SU-DHL-6 (cell line): Measurements from ENCODE around the gene ST3GAL4.

Experiments used
- H2AFZ ChIP-seq: fragments of 200-600 bp; sonication (generic); 2 replicates; pipeline ENCODE4 v1.6.1; 2014; ENCODE audit warnings: low read depth, mild to moderate bottlenecking, moderate library complexity, mixed read lengths, antibody characterized with exemption, low read length; ENCODE audit not compliant: severe bottlenecking
- H3F3A ChIP-seq: fragments of 200-600 bp; shearing (Covaris generic); 2 replicates; pipeline ENCODE4 v1.6.0; 2016; ENCODE audit warnings: antibody characterized with exemption, mild to moderate bottlenecking; ENCODE audit not compliant: insufficient read depth
- H3K27ac ChIP-seq: fragments of 200-600 bp; sonication (generic); 2 replicates; pipeline ENCODE4 v1.5.1; 2016; ENCODE audit warnings: low read depth, mild to moderate bottlenecking, low read length, moderate library complexity, mixed read lengths
- H3K27me3 ChIP-seq: fragments of 200-600 bp; sonication (generic), shearing (Covaris generic); 2 replicates; pipeline ENCODE4 v1.6.0; 2014; ENCODE audit warnings: mild to moderate bottlenecking, low read length
- H3K36me3 ChIP-seq: fragments of 200-600 bp; sonication (generic); 2 replicates; pipeline ENCODE4 v1.6.1; 2014; ENCODE audit warnings: mild to moderate bottlenecking, low read length, mixed read lengths
- H3K4me2 ChIP-seq: fragments of 300-600, 200-600 bp; shearing (Covaris generic), sonication (generic); 2 replicates; pipeline ENCODE4 v1.6.0; 2014; ENCODE audit warnings: low read length, low read depth, mild to moderate bottlenecking; ENCODE audit not compliant: poor library complexity, severe bottlenecking
- H3K4me3 ChIP-seq: fragments of 200-600 bp; sonication (generic); 2 replicates; pipeline ENCODE4 v1.5.1; 2014; ENCODE audit warnings: antibody characterized with exemption, low read length, mild to moderate bottlenecking, mixed read lengths; ENCODE audit not compliant: insufficient read depth, poor library complexity, severe bottlenecking
- H3K79me2 ChIP-seq: fragments of 200-600 bp; sonication (generic); 2 replicates; pipeline ENCODE4 v1.6.1; 2014; ENCODE audit warnings: mild to moderate bottlenecking, low read length, moderate library complexity; ENCODE audit not compliant: insufficient read depth
- H3K9ac ChIP-seq: fragments of 200-600 bp; sonication (generic); 2 replicates; pipeline ENCODE4 v1.7.0; 2014; ENCODE audit warnings: mild to moderate bottlenecking, low read length
- H3K9me2 ChIP-seq: fragments of 200-600 bp; sonication (generic); replicated peaks from 2 replicates; pipeline ENCODE4 v1.6.1; 2014; ENCODE audit warnings: low read length; ENCODE audit not compliant: insufficient read depth
- H3K9me3 ChIP-seq: fragments of 200-600 bp; sonication (generic); 2 replicates; pipeline ENCODE4 v1.6.1; 2014; ENCODE audit warnings: low read length, mixed read lengths; ENCODE audit not compliant: insufficient read depth
- H4K20me1 ChIP-seq: fragments of 200-600 bp; sonication (generic); 2 replicates; pipeline ENCODE4 v1.6.1; 2014; ENCODE audit warnings: low read depth, mild to moderate bottlenecking, antibody characterized with exemption, low read length, moderate library complexity, mixed read lengths
- CTCF ChIP-seq: fragments of 200-600 bp; sonication (generic); IDR thresholded peaks from one replicate; pipeline ENCODE4 v1.5.1; 2017; ENCODE audit warnings: antibody characterized with exemption, mild to moderate bottlenecking, low read length, moderate library complexity; ENCODE audit not compliant: insufficient read depth, poor library complexity, severe bottlenecking
- EZH2phosphoT487 ChIP-seq: fragments of 200-600 bp; sonication (generic), shearing (Covaris generic); conservative IDR thresholded peaks from 2 replicates; pipeline ENCODE4 v1.6.1; 2018; ENCODE audit warnings: mild to moderate bottlenecking, antibody characterized with exemption, low read length, moderate library complexity, mixed read lengths

ST3GAL4 gene

GRCh38 chr11:126398296-126398695, 42.8 kb downstream of the ST3GAL4 start:
- TF ChIP-seq EZH2phosphoT487 (no peak), CTCF (no peak)
- Histone ChIP-seq H3K27me3 (no peaks in the 10 kb centered on the region), H3F3A (no peaks in the 10 kb centered on the region), H3K27ac (no peak overlapping the region), H3K79me2 (no peaks in the 10 kb centered on the region), H3K4me3 (no peak overlapping the region), H3K4me2 (no peak overlapping the region), H3K36me3 (no peaks in the 10 kb centered on the region), H3K9me3 (no peaks in the 10 kb centered on the region), H3K9ac (no peak overlapping the region), H3K9me2 (no peaks in the 10 kb centered on the region), H2AFZ (no peak overlapping the region), H4K20me1 (no peaks in the 10 kb centered on the region)

- Histone ChIP-seq H4K20me1 (no peaks in the 10 kb centered on the region), H3K27me3 (no peaks in the 10 kb centered on the region), H3K9me2 (no peaks in the 10 kb centered on the region), H3K79me2 (no peaks in the 10 kb centered on the region), H3K9ac (no peak overlapping the region), H3K9me3 (no peaks in the 10 kb centered on the region), H3K4me2 (no peak overlapping the region), H3F3A (no peaks in the 10 kb centered on the region), H2AFZ (no peak overlapping the region), H3K36me3 (no peaks in the 10 kb centered on the region), H3K27ac (no peak overlapping the region), H3K4me3 (no peak overlapping the region)
- TF ChIP-seq EZH2phosphoT487: no peak
- TF ChIP-seq CTCF: no peak
Measured at GRCh38 chr11:126398721-126399120, 43.2 kb downstream of the ST3GAL4 start.

- no peaks in the 10 kb centered on the region for H3K79me2 ChIP-seq
- H3K4me3 ChIP-seq: no peak overlapping the region
Measured at GRCh38 chr11:126400019-126400418, 44.5 kb downstream of the ST3GAL4 start.

More at GRCh38 chr11:126400019-126400418, 44.5 kb downstream of the ST3GAL4 start:
- no peaks in the 10 kb centered on the region for H3K36me3 ChIP-seq
- H3K9me2 ChIP-seq: no peaks in the 10 kb centered on the region
- no peaks in the 10 kb centered on the region for H3K27me3 ChIP-seq
- H3F3A ChIP-seq: no peaks in the 10 kb centered on the region
- H3K9ac ChIP-seq: no peak overlapping the region
- no peaks in the 10 kb centered on the region for H4K20me1 ChIP-seq
- H3K27ac ChIP-seq: no peak overlapping the region
- no peaks in the 10 kb centered on the region for H3K9me3 ChIP-seq
- H3K4me2 ChIP-seq: no peak overlapping the region
- no peak overlapping the region for H2AFZ ChIP-seq
- no peak for TF ChIP-seq CTCF
- no peak for TF ChIP-seq EZH2phosphoT487
